NCI-H187 (cell line): ENCODE measurements around the gene CTNNBIP1.
"Not testable (repeated sequence)": the region's sequence is repeated elsewhere in the genome, so short reads cannot be mapped to it uniquely, and the experiment has no call there.

Source experiments
- DNase-seq, 2 experiments: peaks; one replicate each; lab custom pipeline; 2025; lab: John Stamatoyannopoulos, UW

CTNNBIP1 gene

DNA sequence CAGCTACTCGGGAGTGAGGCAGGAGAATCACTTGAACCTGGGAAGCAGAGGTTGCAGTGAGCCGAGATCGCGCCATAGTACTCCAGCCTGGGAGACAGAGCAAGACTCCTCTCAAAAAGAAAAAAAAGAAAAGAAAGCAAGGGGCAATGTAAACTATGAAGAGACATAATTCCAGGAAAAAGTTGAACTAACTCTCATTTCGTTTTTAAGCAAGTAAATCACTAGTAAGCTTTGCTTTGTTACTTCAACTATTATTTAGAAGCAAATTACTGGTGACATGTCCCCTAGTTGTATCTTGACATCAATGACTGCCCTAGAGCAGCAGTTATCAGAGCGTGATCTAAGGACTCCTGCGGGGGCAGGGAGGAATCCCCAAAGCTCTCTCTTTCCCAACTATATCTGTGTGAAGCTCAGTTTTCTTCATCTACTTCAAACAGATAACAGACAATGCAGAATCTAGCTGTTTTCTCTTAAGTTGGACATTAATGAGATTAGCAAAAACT, 105.0 kb downstream of the CTNNBIP1 start:
- no peak for DNase-seq

GRCh38 chr1:9803003-9803918, 106.8 kb downstream of the CTNNBIP1 start:
- not testable (repeated sequence) for DNase-seq

- no peak for DNase-seq
Observed at GRCh38 chr1:9801909-9802308, 108.2 kb downstream of the CTNNBIP1 start.
